Measurements from ENCODE around the gene MPPED2.

GRCh38 chr11:30578406-30578805 lies 7.7 kb downstream of the MPPED2 start:
- TF ChIP-seq POLR2A (IDR thresholded peaks at IDR 0.05) (no peak), CTCF (IDR thresholded peaks at IDR 0.05) (no peak)
